Measurements from ENCODE around the gene CTDP1. TPM values are rescaled to one million over a fixed set of nuclear protein-coding genes. Genes with fewer than 3 reads are reported as not detected.

The CTDP1 gene
- total RNA-seq, 1 donor from 2014 or later, result 19.9 TPM

- DNase-seq (ENCODE audit: low read depth in 2 of 2), result no peak
Observed at GRCh38 chr18:79760881-79761280, 81.3 kb downstream of the CTDP1 start.

DNA sequence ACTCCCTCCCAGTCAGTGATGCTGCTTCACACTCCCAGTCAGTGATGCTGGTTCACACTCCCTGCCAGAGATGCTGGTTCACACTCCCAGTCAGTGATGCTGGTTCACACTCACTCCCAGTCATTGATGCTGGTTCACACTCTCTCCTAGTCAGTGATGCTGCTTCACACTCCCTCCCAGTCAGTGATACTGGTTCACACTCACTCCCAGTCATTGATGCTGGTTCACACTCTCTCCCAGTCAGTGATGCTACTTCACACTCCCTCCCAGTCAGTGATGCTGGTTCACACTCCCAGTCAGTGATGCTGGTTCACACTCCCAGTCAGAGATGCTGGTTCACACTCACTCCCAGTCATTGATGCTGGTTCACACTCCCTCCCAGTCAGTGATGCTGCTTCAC, 83.8 kb downstream of the CTDP1 start:
- no peak for DNase-seq (ENCODE audit: low read depth in 2 of 2)

GRCh38 chr18:79764131-79764530, 84.5 kb downstream of the CTDP1 start:
- no peak for DNase-seq (ENCODE audit: low read depth in 2 of 2)

DNA sequence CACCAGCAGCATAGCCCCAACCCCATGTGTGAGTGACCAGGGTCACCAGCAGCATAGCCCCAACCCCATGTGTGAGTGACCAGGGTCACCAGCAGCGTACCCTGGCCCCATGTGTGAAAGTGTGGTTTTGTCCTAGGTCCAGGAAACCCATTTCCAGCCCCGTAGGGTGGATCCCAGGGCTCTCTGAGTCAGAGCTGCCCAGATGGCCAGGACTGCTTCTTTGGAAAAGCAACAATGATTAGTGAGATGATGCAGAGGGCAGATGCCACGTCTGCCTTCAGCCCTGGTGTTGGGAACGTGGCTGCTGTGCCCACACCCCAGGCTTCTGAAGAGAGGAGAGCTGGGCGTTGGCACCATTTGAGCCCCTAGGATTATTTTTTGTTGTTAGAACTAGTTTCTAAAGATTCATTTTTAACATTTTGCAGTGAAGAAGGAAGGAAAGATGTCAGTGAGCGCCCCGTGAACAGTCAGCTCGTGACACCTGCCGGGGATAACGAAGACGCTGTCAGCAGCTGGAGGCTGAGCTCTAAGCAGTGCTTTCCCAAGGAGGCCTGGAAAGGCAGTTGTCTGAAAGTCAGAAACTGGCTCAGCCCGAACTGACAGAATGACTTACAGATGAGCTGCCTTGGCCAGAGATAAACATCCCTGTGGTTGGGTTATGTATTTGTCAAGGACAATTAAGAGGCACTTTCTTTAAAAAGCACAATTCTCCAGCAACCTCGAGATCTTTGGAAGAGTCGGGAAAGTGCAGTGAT, 86.1 kb downstream of the CTDP1 start:
- no peak for DNase-seq (ENCODE audit: low read depth in 2 of 2)

- no peak for DNase-seq (ENCODE audit: low read depth in 2 of 2)
Observed at GRCh38 chr18:79766308-79766707, 86.7 kb downstream of the CTDP1 start.

DNA sequence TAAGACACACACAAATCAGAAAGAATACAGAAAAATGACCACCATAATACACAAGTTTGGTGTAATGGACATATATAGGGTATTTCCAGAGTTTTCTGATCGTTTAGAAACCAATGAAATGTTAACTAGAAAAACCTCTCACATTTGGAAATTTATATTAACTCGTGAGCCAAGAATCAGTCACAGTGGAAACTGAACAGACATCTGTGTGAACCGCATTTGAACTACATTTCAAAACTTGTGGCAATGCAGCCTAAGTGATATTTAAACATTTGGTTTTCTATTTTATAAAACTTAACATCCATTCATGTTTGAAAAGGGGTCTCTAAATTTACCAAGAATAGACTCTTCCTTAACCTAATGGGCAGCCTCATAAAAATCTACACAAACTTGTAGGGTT, 89.1 kb downstream of the CTDP1 start:
- no peak for DNase-seq (ENCODE audit: low read depth in 2 of 2)

DNA sequence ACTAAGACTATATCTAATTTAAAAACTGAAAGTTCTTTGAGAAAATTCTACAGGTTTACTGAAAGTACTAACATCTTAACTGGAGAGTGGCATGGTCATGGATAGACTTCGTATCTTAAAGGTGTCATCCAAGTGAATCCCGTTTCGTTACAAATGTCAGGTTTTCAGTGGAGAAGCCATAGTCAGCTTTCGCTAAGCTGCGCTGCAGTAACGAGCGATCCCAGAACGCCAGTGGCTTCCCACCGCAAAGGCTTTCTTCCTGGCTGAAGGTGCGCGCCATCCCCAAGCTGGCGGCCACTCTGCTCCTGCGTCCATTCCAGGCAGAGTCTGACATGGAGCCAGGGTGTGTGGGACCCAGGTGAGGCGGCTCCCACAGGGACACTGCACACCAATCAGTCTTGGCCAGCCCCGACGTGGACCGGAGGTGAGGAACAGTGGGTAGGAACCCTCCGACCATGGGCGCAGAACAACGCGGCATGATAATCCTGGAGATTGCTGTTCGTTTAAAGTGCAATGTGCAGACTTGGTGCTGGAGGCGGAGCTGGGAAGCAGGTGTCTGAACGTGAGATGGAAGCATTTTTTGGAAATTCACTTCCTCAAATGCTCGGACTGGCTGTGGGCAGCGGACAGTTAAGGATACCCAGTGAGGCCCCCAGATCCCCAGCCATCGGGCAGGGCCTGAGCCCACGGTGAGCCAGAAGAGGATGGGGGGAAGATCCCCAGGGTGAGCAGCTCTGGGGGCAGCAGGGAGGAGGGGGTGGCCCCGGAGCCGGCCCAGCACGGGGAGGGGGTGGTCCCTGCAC, 90.3 kb downstream of the CTDP1 start:
- no peak for DNase-seq (ENCODE audit: low read depth in 2 of 2)

GRCh38 chr18:79770501-79770815, 90.9 kb downstream of the CTDP1 start:
- no peak for DNase-seq (ENCODE audit: low read depth in 2 of 2)

DNA sequence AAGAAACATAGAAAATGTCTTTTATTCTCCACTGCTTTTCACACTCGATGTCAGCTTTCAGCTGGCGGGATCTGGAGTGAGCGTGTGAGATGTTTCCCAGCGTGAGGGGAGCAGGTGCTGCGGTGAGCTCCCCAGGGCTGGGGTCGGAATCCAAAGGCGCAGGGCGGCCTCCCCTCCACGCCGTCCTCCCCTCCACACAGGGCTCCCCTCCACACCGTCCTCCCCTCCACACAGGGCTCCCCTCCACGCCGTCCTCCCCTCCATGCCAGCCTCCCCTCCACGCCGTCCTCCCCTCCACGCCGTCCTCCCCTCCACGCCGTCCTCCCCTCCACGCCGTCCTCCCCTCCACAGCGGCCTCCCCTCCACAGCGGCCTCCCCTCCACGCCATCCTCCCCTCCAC, 91.2 kb downstream of the CTDP1 start:
- no peak for DNase-seq (ENCODE audit: low read depth in 2 of 2)

- no peak for DNase-seq (ENCODE audit: low read depth in 2 of 2)
Observed at GRCh38 chr18:79771446-79772107, 92.0 kb downstream of the CTDP1 start.

DNA sequence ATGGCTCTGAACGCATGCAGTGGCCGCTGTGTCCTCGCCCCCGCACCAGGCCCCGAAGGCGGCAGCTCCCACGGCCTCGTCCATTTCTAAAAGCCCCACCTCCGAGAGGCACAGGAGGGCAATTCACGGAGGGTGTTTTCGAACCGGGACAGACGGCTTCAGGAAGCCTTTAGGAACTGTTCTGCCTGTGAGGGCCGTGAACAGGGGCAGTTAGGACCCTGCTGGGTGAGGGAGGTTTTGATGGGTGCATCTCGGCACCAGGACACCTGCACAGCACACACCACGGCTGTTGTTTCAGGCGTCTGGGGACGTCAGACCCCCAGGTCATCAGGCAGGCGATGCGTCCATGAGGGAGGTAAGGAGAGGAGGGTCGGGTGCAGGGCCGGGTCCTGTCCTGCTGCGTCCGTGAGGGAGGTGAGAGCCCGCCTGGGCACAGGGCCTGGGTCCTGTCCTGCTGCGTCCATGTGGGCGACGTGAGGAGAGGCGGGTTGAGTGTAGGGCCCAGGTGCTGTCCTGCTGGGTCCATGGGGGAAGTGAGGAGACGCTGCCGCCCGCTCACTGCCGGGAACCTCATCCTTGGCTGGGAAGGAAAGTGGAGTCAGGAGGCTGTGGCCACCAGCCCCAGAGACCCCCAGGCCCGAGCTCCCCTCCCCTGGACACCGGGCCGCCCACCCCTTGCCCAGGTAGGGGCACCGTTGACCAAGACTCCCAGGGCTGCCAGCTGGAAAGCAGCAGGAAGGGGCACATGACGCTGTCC, 92.7 kb downstream of the CTDP1 start:
- DNase-seq (ENCODE audit: low read depth in 2 of 2), result no peak

DNA sequence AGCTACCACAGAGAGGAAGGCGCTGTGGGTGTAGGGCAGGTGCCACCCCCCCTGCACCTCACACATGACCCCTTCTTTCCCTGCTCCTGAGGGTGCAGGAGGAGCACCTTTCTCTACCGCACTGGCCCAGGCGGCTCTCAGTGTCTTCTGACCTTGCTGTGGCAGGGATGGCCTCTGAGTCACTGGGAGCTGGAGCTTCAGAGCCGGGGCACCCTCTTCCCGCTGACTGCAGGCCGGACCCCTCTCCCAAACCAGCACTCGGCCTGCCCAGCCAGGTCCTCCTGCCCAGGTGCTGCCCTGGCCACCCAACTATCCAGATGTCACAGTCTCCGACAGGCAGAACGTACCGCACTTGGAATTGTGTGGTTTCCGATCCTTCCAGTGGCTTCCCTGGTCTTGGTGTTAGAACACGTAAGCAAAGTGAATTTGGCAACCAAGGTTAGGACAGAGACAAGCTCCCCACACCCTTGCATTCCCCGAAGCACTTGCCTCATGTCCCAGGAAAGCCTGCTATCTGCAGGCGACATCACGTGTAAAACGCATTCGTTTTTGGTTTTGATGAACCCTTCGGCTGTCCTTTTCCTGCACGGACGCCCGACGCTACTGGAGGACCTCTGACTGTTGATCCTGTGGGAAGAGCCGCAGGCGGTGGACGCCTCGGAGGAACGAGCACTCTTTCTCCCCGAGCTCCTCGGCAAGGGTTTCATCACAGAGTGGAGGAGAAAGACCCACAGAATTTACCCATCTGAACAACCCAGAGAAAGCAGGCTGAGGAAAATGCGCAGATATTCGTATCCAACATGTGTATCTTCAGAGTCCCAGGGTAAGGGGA, 93.5 kb downstream of the CTDP1 start:
- no peak for DNase-seq (ENCODE audit: low read depth in 2 of 2)

GRCh38 chr18:79774111-79774510, 94.5 kb downstream of the CTDP1 start:
- DNase-seq (ENCODE audit: low read depth in 2 of 2), result no peak

- no peak for DNase-seq (ENCODE audit: low read depth in 2 of 2)
Observed at GRCh38 chr18:79775441-79776221, 96.0 kb downstream of the CTDP1 start.

DNA sequence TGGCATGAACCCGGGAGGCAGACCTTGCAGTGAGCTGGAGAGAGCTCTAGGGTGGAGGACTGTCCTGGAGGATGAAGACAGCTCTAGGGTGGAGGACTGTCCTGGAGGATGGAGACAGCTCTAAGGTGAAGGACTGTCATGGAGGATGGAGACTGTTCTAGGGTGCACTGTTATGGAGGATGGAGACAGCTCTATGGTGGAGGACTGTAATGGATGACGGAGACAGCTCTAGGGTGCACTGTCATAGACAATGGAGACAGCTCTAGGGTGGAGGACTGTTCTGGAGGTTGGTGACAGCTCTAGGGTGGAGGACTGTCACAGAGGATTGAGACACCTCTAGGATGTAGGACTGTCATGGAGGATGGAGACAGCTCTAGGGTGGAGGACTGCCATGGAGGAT, 97.1 kb downstream of the CTDP1 start:
- DNase-seq (ENCODE audit: low read depth in 2 of 2), result no peak

- no peak for DNase-seq (ENCODE audit: low read depth in 2 of 2)
Observed at GRCh38 chr18:79778291-79778791, 98.7 kb downstream of the CTDP1 start.

- no peak for DNase-seq (ENCODE audit: low read depth in 2 of 2)
Observed at GRCh38 chr18:79779021-79779699, 99.6 kb downstream of the CTDP1 start.

DNA sequence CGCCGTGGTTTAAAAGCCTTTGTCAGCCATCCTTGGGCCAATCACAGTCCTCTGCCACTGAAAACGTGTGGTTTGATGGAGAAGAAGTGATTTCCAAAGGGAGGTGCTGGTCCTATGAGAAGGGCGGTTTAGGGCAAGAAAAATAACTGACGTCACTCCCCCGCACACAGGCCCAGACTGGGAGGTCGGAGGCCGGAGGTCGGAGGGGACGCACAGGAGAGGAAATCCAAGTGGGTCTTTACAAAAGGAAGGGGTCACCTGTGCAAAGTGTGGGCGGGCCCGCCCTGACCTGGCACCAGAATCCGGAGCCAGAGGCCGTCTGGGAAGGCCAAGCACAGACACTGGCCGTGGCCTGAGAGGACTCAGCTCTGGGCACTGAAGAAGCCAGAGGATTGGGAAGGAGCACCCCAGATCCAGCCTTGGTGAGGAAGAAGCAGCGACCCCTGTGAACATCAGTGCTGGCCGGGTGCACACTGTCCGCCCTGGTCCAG, 100.1 kb downstream of the CTDP1 start:
- no peak for DNase-seq (ENCODE audit: low read depth in 2 of 2)

DNA sequence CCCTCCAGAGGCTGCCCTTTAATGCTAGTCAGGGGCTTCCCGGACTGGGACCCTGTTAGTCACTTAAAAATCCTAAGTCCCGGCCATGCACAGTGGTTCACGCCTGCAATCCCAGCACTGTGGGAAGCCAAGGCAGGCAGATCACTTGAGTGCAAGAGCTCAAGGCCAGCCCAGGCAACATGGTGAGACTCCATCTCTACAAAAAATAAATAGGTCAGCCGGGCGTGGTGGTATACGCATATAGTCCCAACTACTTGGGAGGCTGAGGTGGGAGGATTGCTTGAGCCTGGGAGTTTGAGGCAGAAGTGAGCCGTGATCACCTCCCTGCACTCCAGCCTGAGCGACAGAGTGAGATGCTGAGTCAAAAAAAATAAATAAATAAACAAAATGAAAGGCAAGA, 100.9 kb downstream of the CTDP1 start:
- DNase-seq (ENCODE audit: low read depth in 2 of 2), result no peak

Data from dermis microvascular lymphatic vessel endothelial cell (primary cell).